Fibroblast of skin of back (primary cell): ENCODE results near the gene TUSC1. TPM values are rescaled to one million over a fixed set of nuclear protein-coding genes. Genes with fewer than 3 reads are reported as not detected.
"Not testable (repeated sequence)": the region's sequence is repeated elsewhere in the genome, so short reads cannot be mapped to it uniquely, and the experiment has no call there.

Experiments used
- DNase-seq: peaks from one replicate; pipeline ENCODE4 v3.0.0-alpha.2; 2013
- polyA plus RNA-seq, 2 experiments: library from polyadenylated mRNA; unstranded; fragments of 120-200 nt; gene quantifications; one replicate each; pipeline ENCODE4 v1.2.1, GENCODE V29; 2013; ENCODE audit not compliant: insufficient read length in 2 of 2

TUSC1 gene
- polyA plus RNA-seq (2013, experiment 1 of 2; ENCODE audit: insufficient read length), result 18.2 TPM
- 15.9 TPM for polyA plus RNA-seq (2013, experiment 2 of 2; ENCODE audit: insufficient read length)

DNA sequence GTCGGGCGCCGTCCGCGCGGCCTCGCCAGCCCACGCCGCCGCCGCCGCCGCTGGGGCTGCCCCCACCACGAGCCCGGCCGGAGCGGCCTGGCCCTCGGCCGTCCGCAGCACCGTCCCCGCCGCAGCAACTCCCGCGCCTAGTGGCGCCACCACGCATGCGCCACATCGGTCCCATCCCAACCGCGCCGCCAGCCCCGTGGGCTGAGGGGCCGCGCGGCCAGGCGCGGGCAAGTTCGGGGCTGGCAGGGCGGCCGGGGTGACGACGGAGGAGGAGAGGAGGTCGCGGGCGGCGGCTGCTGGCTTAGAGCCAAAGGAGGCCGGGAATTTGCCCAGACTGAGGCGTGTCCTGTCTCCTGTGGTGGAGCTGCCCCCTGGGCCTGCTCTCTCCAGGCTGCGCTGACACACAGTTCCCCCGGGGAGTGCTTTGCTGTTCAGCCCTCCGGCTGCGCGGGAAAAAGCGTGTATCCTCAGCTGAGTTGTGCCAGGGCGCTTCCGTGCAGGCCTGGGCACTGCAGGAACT is at the start of gene TUSC1:
TUSC1 (minus strand) TSS at position 298 of the 520 bp plus-strand sequence; CDS start at position 166, 132 bp downstream.
- DNase-seq, result peak; percentile 92

DNA sequence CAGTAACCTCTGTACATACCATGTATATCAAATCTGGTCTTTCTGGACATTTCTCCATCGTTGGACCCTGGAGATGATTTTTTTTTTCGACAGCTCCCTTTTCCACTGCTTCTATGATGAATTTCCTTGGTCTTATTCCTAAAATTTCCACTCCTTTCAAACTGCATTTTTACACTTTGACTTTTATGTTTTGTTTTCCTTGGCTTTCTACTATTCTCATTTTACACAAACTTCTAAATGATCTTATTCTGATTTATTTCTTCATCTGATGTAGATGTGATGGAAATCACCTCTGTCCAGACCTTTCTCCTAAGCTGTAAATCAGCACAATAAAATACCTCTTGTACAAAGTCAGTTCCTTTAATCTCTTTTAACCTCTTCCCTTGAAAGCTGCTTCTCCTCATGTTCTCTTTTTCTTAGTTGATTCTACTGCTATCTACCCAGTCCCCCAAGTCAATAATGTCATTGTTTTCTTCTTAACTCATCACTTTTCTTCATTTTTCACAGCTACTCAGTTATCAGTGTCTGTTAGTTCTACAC is 48.7 kb upstream of the TUSC1 start:
- DNase-seq, result no peak

DNA sequence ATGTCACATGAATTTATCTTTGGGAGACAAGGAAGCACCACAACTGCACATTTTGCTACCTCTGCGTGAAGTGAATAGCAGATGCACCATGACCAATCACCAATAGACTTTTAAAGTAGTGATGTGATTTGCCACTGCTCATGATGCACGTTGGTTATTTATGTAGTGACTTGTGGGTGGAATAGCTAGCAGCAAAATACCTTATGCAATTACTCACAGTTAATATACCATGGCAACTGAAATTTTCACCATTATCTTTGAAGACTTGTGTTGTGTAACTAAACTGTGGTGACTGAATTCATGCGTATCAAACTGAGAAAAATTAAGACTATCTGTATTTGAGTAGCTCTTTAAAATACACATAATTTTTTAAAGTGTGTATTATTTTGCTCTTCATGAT is 46.2 kb upstream of the TUSC1 start:
- peak; percentile 53 for DNase-seq

DNA sequence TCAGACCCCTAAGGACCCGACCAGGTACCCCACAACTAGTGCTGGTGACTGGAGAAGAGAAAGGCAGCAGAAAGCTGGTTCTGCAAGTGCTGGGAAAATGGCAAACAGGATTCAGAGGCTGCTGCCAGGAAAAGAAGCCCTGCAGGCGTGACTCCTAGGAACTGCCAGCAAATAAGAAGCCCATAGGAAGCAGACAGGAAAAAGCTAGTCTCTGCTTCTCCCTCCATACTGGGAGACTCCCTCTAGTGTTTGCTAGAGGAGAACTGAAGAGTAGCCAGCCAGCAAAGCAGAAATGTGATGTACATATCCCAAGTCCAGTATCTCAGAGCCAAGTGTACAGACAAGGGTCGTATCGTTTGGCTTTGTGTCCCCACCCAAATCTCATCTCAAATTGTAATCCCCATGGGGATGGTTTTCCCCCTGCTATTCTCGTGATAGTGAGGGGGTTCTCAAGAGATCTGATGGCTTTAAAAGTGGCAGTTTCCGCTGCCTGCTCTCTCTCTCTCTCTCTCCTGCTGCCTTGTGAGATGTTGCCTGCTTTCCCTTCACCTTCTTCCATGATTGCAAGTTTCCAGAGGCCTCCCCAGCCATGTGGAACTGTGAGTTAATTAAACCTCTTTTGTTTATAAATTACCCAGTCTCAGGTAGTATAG is 38.1 kb upstream of the TUSC1 start:
- peak; percentile 71 for DNase-seq

- DNase-seq, result peak; percentile 16
These were observed 31.7 kb upstream of the TUSC1 start for GRCh38 chr9:25709941-25710340.

DNA sequence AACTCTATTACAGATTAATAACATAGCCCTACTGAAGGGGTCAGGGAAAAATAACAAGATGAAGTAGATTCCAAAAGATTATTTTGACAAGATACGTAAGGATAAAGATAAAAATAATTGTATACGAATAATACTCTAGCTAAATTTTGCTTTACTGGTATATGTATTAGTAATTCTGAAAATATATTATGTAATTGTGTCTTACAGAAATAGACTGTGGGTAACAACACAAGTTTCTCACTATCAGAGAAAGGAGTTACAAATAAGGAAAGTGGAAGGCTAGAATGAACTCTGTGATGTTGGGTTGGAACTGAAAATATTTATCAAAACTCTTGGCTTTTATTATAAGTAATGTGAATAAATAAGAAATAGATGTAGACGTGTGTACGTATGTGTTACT is 26.6 kb upstream of the TUSC1 start:
- DNase-seq, result no peak

GRCh38 chr9:25703701-25704357 is 25.6 kb upstream of the TUSC1 start:
- peak; percentile 33 for DNase-seq

DNA sequence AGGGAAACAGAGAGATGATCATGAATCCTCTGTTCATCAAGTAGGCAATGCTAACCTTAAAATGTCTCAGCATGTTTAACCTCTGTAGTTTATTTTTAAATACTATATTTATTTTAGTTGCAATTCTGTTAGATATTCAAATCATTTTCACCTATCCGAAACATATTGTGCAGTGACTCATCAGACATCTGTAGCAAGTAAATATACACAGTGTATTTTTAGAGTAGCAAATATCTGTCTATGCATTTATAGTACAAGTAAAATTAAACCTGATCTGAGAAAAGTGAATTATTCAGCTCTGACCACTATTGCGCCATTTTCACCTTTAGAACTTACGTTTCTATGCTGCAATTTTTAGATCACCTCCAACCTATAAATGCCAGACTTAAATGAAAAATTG is 24.3 kb upstream of the TUSC1 start:
- DNase-seq, result no peak

DNA sequence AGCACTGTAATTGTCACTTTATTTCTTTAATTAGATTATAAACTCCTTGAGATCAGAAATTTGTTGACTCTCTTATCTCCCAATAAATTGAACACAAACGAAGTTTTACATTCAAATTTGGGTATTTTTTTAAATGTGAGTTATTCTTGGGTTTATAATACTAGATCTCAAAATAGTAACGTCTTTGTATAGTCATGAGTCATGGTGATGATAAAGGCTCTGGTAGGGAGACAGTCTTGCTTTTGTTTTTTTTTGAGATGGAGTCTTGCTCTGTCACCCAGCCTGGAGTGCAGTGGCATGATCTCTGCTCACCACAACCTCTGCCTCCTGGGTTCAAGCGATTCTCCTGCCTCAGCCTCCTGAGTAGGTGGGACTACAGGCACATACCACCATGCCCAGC is 22.7 kb upstream of the TUSC1 start:
- peak; percentile 73 for DNase-seq

- no peak for DNase-seq
These were observed 22.2 kb upstream of the TUSC1 start for GRCh38 chr9:25700430-25700829.

- no peak for DNase-seq
These were observed 13.5 kb upstream of the TUSC1 start for GRCh38 chr9:25691786-25692185.

DNA sequence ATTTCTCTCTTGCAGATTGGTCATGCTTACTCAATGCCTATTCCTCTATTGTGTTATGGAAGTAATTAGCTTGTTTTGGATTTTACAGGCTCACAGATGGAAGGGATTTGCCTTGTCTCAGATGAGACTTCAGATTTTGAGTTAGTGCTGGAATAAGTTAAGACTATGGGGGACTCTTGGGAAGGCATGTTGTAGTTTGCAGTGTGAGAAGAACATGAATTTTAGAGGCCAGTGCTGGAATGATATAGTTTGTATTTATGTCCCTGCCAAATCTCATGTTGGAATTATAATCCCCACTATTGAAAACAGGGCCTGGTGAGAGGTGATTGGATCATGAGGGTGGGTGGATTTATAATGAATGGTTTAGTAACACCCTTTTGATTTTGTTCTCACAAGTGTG is 6.1 kb upstream of the TUSC1 start:
- no peak for DNase-seq

DNA sequence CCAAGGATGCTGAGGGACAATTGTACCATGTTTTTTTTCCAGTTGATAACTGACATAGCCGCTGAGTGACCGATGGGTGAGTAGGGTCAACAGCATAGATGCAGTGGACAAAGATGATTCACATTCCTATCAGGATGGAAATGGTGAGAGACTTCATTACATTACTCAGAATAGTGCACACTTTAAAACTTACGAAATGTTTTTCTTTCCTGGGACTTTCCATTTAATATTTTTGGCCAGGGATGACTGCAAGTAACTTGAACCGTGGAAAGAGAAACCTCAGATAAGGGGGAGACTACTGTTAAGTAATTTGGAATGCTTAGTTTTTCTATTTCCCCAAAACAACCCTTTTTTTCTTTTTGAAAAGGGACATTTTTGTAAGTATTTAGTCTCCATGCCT is 3.0 kb upstream of the TUSC1 start:
- DNase-seq, result peak; percentile 81

GRCh38 chr9:25678846-25679360 is 659 bp upstream of the TUSC1 start:
- peak; percentile 4 for DNase-seq

GRCh38 chr9:25677301-25678146 is 720 bp downstream of the TUSC1 start:
- peak; percentile 81 for DNase-seq

DNA sequence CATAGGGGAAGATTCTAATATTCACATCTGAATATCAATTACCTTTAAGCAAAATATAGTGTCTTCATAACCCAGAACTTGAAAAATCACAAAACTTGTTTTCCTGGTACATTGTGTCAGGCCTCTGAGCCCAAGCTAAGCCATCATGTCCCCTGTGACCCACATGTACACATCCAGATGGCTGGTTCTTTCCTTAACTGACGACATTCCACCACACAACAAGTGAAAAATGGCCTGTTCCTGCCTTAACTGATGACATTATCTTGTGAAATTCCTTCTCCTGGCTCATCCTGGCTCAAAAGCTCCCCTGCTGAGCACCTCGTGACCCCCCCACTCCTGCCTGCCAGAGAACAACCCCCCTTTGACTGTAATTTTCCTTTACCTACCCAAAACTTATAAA is 2.4 kb downstream of the TUSC1 start:
- not testable (repeated sequence) for DNase-seq

DNA sequence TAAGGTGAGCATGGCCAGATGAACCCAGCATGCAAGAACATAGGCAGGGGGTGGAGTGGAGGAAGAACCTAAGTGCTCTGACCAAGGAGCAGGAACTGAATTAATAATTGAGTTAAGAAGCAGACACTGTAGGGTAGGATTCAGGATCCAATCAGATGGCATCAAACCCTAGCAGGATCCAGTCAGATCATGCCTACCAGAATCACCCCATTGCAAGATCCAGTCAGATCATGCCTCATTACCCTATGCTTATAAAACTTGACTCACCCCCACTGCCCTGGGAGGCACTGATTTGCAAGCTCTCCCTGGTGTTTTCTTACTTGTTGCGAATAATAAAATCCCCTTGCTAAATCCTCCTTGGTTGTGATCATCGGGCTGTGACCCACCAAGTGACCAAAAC is 19.7 kb downstream of the TUSC1 start:
- DNase-seq, result no peak

- no peak for DNase-seq
These were observed 23.8 kb downstream of the TUSC1 start for GRCh38 chr9:25654417-25654816.

GRCh38 chr9:25648116-25648515 is 30.1 kb downstream of the TUSC1 start:
- no peak for DNase-seq

GRCh38 chr9:25636026-25636425 is 42.2 kb downstream of the TUSC1 start:
- no peak for DNase-seq

DNA sequence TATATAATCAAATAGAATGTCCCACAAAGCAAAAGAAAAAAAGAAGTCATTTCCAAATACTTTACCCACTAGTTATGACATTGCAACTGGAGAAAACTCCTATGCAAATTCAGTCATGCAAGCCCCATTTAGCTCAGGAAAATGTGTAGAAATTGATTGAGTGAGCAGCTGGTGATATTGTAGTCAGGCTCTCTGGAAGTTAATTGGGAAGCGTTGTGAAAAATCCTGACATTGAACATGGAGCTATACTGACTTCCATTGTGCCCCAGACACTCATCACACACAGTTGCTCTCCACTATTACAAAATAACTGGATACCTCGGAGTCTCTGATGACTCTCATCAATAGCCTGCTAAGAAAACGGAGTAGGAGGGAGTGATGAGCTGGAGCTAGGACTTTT is 49.0 kb downstream of the TUSC1 start:
- no peak for DNase-seq
